GM23248 (cell line): ENCODE data around the gene TMEM60. TPM values are rescaled to one million over a fixed set of nuclear protein-coding genes. Genes with fewer than 3 reads are reported as not detected.

ENCODE experiments used
- DNase-seq: peaks from one replicate; pipeline ENCODE4 v3.0.0-alpha.2; 2015
- H2AFZ ChIP-seq: fragments of 200-600 bp; sonication (generic); 2 replicates; pipeline ENCODE4 v1.6.1; 2016; ENCODE audit warnings: antibody characterized with exemption
- H3F3A ChIP-seq: fragments of 200-600 bp; sonication (generic); 2 replicates; pipeline ENCODE4 v1.6.1; 2016; ENCODE audit warnings: mild to moderate bottlenecking, antibody characterized with exemption, mixed run types; ENCODE audit not compliant: insufficient read depth
- H3K27ac ChIP-seq: fragments of 200-600 bp; sonication (generic); 2 replicates; pipeline ENCODE4 v1.5.1; 2016; ENCODE audit warnings: mild to moderate bottlenecking
- H3K27me3 ChIP-seq: fragments of 200-600 bp; sonication (generic); replicated peaks from 2 replicates; pipeline ENCODE4 v1.6.1; 2016; ENCODE audit warnings: mild to moderate bottlenecking; ENCODE audit not compliant: insufficient read depth
- H3K36me3 ChIP-seq: fragments of 200-600 bp; sonication (generic); 2 replicates; pipeline ENCODE4 v1.6.1; 2016; ENCODE audit warnings: low read depth, mild to moderate bottlenecking
- H3K4me1 ChIP-seq: fragments of 200-600 bp; sonication (generic); 2 replicates; pipeline ENCODE4 v1.6.1; 2016; ENCODE audit warnings: mild to moderate bottlenecking; ENCODE audit not compliant: insufficient read depth
- H3K4me2 ChIP-seq: fragments of 200-600 bp; sonication (generic); one replicate; pipeline ENCODE4 v1.6.1; 2016; ENCODE audit warnings: mild to moderate bottlenecking; ENCODE audit not compliant: unreplicated experiment
- H3K4me3 ChIP-seq: fragments of 200-600 bp; sonication (generic); 2 replicates; pipeline ENCODE4 v1.5.1; 2016; ENCODE audit warnings: mild to moderate bottlenecking
- H3K79me2 ChIP-seq: fragments of 200-600 bp; sonication (generic); 2 replicates; pipeline ENCODE4 v1.6.1; 2016; ENCODE audit warnings: mild to moderate bottlenecking; ENCODE audit not compliant: insufficient read depth
- H3K9ac ChIP-seq: fragments of 200-600 bp; sonication (generic); 2 replicates; pipeline ENCODE4 v1.6.1; 2016; ENCODE audit warnings: mild to moderate bottlenecking
- H3K9me2 ChIP-seq: fragments of 200-600 bp; sonication (generic); 2 replicates; pipeline ENCODE4 v1.6.1; 2016; ENCODE audit warnings: mixed run types, mild to moderate bottlenecking, moderate library complexity; ENCODE audit not compliant: insufficient read depth
- H3K9me3 ChIP-seq: fragments of 200-600 bp; sonication (generic); one replicate; pipeline ENCODE4 v1.6.1; 2017; ENCODE audit warnings: low read depth
- H4K20me1 ChIP-seq: fragments of 200-600 bp; sonication (generic); 2 replicates; pipeline ENCODE4 v1.6.0; 2016; ENCODE audit not compliant: insufficient read depth
- EZH2 ChIP-seq: fragments of 200-600 bp; sonication (generic); IDR thresholded peaks from 2 replicates; pipeline ENCODE4 v1.6.1; 2018; ENCODE audit warnings: antibody characterized with exemption, mild to moderate bottlenecking; ENCODE audit not compliant: insufficient read depth, poor library complexity, severe bottlenecking
- EZH2phosphoT487 ChIP-seq: fragments of 200-600 bp; sonication (generic); IDR thresholded peaks from 2 replicates; pipeline ENCODE4 v1.6.1; 2018; ENCODE audit warnings: antibody characterized with exemption, moderate library complexity, mild to moderate bottlenecking, low read depth; ENCODE audit not compliant: insufficient read depth
- WGBS, 2 experiments: methylation state at CpG; one replicate each; pipeline ENCODE4 v1.1.6; 2015 to 2017; ENCODE audit warnings: low lambda C conversion rate in 2 of 2, low coverage in 1 of 2; ENCODE audit errors: missing lambda C conversion rate in 2 of 2; 5-methylcytosine and 5-hydroxymethylcytosine counted together
- in situ Hi-C: fragments of 300-500 bp; cut with MboI; formaldehyde crosslinking; loops from 2 replicates; pipeline ENCODE4 v1.15.0; 2020
- polyA plus RNA-seq: library from polyadenylated mRNA; unstranded; fragments of >200 nt; fragmentation: Nextera tagmentation; extraction: Ambion mirVana; gene quantifications from 2 replicates; pipeline ENCODE4 v1.2.1, GENCODE V29; 2016
- total RNA-seq: library from RNA; depleted of rRNA; stranded (reverse); fragments of >200 nt; shearing (Covaris generic); gene quantifications from 2 replicates; pipeline ENCODE4 v1.2.3, GENCODE V29; 2014

The TMEM60 gene
- total and polyA plus RNA-seq, 2 experiments from 2014 or later = 17.7 to 28.9 TPM

DNA sequence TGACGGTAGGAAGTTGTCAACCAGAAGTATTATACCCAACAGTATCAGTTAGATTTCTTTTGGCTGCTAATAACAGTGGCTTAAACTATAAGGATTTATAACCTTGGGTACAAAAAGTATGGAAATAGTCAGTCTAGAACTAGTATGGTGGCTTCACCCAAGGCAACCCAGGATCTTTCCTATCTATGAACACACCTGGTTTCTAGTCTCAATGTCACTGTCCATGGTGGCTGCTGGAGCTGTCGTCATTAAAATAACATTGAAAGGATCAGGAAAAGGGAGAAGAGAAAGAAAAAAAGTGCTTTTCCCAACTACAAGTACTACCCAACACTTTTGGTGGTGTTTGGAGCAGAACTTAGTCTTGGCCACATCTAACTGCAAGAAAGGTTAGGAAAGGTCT is 28.1 kb upstream of the TMEM60 start:
- in situ Hi-C loops = no loop called here
- WGBS, 2 experiments = 94 to 100% methylated on average over 2 of the region's 2 CpGs

GRCh38 chr7:77825131-77825530 is 26.9 kb upstream of the TMEM60 start:
- WGBS, 2 experiments = 97 to 100% methylated on average over 3 of the region's 3 CpGs
- no peaks in the 10 kb centered on the region for H4K20me1 ChIP-seq
- H3K4me3 ChIP-seq = no peak overlapping the region
- no peak overlapping the region for H3K9ac ChIP-seq
- no peaks in the 10 kb centered on the region for H3K9me2 ChIP-seq
- no peak overlapping the region for H3K4me2 ChIP-seq
- H3K9me3 ChIP-seq = no peaks in the 10 kb centered on the region
- H3F3A ChIP-seq = no peaks in the 10 kb centered on the region
- no peak overlapping the region for H2AFZ ChIP-seq
- no peak for TF ChIP-seq EZH2phosphoT487
- no peak for TF ChIP-seq EZH2
- no peak for DNase-seq
- in situ Hi-C loops = no loop called here
- no peaks in the 10 kb centered on the region for H3K36me3 ChIP-seq
- H3K27ac ChIP-seq = no peak overlapping the region
- no peaks in the 10 kb centered on the region for H3K4me1 ChIP-seq
- peaks cover 86% of the 10 kb centered on the region for H3K79me2 ChIP-seq
- H3K27me3 ChIP-seq = no peaks in the 10 kb centered on the region

More for the DNA sequence above, 28.1 kb upstream of the TMEM60 start:
- no peak overlapping the region for H2AFZ ChIP-seq
- H3K36me3 ChIP-seq = no peaks in the 10 kb centered on the region
- no peak overlapping the region for H3K27ac ChIP-seq
- no peak overlapping the region for H3K9ac ChIP-seq
- H3K9me3 ChIP-seq = no peaks in the 10 kb centered on the region
- H3F3A ChIP-seq = no peaks in the 10 kb centered on the region
- H3K4me2 ChIP-seq = no peak overlapping the region
- H3K79me2 ChIP-seq = peaks cover 77% of the 10 kb centered on the region
- no peaks in the 10 kb centered on the region for H4K20me1 ChIP-seq
- H3K9me2 ChIP-seq = no peaks in the 10 kb centered on the region
- no peak for DNase-seq
- H3K27me3 ChIP-seq = no peaks in the 10 kb centered on the region
- no peak for TF ChIP-seq EZH2
- TF ChIP-seq EZH2phosphoT487 = no peak
- no peaks in the 10 kb centered on the region for H3K4me1 ChIP-seq
- H3K4me3 ChIP-seq = no peak overlapping the region

GRCh38 chr7:77824636-77825035 is 26.4 kb upstream of the TMEM60 start:
- no peak overlapping the region for H3K4me3 ChIP-seq
- H3K9me3 ChIP-seq = no peaks in the 10 kb centered on the region
- no peaks in the 10 kb centered on the region for H3K27me3 ChIP-seq
- no peak for DNase-seq
- H3K9me2 ChIP-seq = no peaks in the 10 kb centered on the region
- no peaks in the 10 kb centered on the region for H4K20me1 ChIP-seq
- H3F3A ChIP-seq = no peaks in the 10 kb centered on the region
- H3K9ac ChIP-seq = no peak overlapping the region
- no peak overlapping the region for H3K27ac ChIP-seq
- H3K79me2 ChIP-seq = peaks cover 86% of the 10 kb centered on the region
- no peak overlapping the region for H3K4me2 ChIP-seq
- no peak overlapping the region for H2AFZ ChIP-seq
- no peak for TF ChIP-seq EZH2phosphoT487
- TF ChIP-seq EZH2 = no peak
- H3K4me1 ChIP-seq = no peaks in the 10 kb centered on the region
- 96 to 100% methylated on average over 5 of the region's 5 CpGs for WGBS, 2 experiments
- no peaks in the 10 kb centered on the region for H3K36me3 ChIP-seq
- in situ Hi-C loops = no loop called here

- Histone ChIP-seq H3K4me2 (no peak overlapping the region), H4K20me1 (no peaks in the 10 kb centered on the region), H3F3A (no peaks in the 10 kb centered on the region), H2AFZ (no peak overlapping the region), H3K9me2 (no peaks in the 10 kb centered on the region), H3K4me1 (no peaks in the 10 kb centered on the region), H3K9ac (no peak overlapping the region), H3K27me3 (no peaks in the 10 kb centered on the region), H3K79me2 (peaks cover 87% of the 10 kb centered on the region), H3K27ac (no peak overlapping the region), H3K9me3 (no peaks in the 10 kb centered on the region), H3K36me3 (no peaks in the 10 kb centered on the region), H3K4me3 (no peak overlapping the region)
- WGBS, 2 experiments = 70 to 89% methylated on average over 2 of the region's 2 CpGs
- DNase-seq = no peak
- TF ChIP-seq EZH2phosphoT487 (no peak), EZH2 (no peak)
- in situ Hi-C loops = no loop called here
Measured at GRCh38 chr7:77823787-77824186, 25.6 kb upstream of the TMEM60 start.

- H3K27ac ChIP-seq = no peak overlapping the region
- H4K20me1 ChIP-seq = no peaks in the 10 kb centered on the region
- no peak overlapping the region for H3K9ac ChIP-seq
- no peak for TF ChIP-seq EZH2
- no peak for TF ChIP-seq EZH2phosphoT487
- WGBS, 2 experiments = 54 to 60% methylated on average over 1 of the region's 1 CpG
- no peaks in the 10 kb centered on the region; the same call in 1 of the 2 replicates for H3K36me3 ChIP-seq
- no peaks in the 10 kb centered on the region for H3K27me3 ChIP-seq
- peaks cover 88% of the 10 kb centered on the region for H3K79me2 ChIP-seq
- H3K4me3 ChIP-seq = no peak overlapping the region
- in situ Hi-C loops = no loop called here
- no peaks in the 10 kb centered on the region for H3K9me3 ChIP-seq
- no peaks in the 10 kb centered on the region for H3F3A ChIP-seq
- no peaks in the 10 kb centered on the region for H3K4me1 ChIP-seq
- H3K9me2 ChIP-seq = no peaks in the 10 kb centered on the region
- no peak overlapping the region for H2AFZ ChIP-seq
- no peak for DNase-seq
- H3K4me2 ChIP-seq = no peak overlapping the region
Measured at GRCh38 chr7:77822269-77822668, 24.0 kb upstream of the TMEM60 start.
